GM13977 (cell line): ENCODE measurements around the gene PHF19.

Experiments used
- DNase-seq: peaks from one replicate; pipeline ENCODE4 v3.0.0; 2012; ENCODE audit warnings: low spot score
- CTCF ChIP-seq: IDR thresholded peaks from 2 replicates; pipeline ENCODE4 v1.5.1; 2012; ENCODE audit warnings: mild to moderate bottlenecking, control low read depth; ENCODE audit not compliant: insufficient read depth; ENCODE audit errors: extremely low read depth, missing control alignments
- in situ Hi-C: fragments of 300-500 bp; cut with MboI; formaldehyde crosslinking; loops from one replicate; pipeline ENCODE4 v1.12.0; 2022; ENCODE audit warnings: low sequenced_read_pairs, low pct_unique_long_range_greater_than_20kb, mixed read lengths, inconsistent platforms; ENCODE audit not compliant: unreplicated experiment

Gene PHF19

GRCh38 chr9:120891884-120892747, 15.1 kb upstream of the PHF19 start:
- peak; percentile 42 for DNase-seq
- in situ Hi-C loops = no loop called here
- no peak for TF ChIP-seq CTCF

- in situ Hi-C loops = no loop called here
- DNase-seq = no peak
- TF ChIP-seq CTCF = no peak
Measured at GRCh38 chr9:120891245-120891883, 14.4 kb upstream of the PHF19 start.

GRCh38 chr9:120890320-120891244, 13.6 kb upstream of the PHF19 start:
- in situ Hi-C loops = no loop called here
- no peak for DNase-seq
- no peak for TF ChIP-seq CTCF

GRCh38 chr9:120889606-120890271, 12.8 kb upstream of the PHF19 start:
- in situ Hi-C loops = no loop called here
- no peak for TF ChIP-seq CTCF

GRCh38 chr9:120888626-120889025, 11.6 kb upstream of the PHF19 start:
- in situ Hi-C loops = no loop called here
- DNase-seq = no peak
- no peak for TF ChIP-seq CTCF

More at GRCh38 chr9:120889606-120890271, 12.8 kb upstream of the PHF19 start:
- no peak for DNase-seq

- no peak for DNase-seq
- TF ChIP-seq CTCF = no peak
- in situ Hi-C loops = no loop called here
Measured at GRCh38 chr9:120886490-120886967, 9.5 kb upstream of the PHF19 start.
